NB4 (cell line): ENCODE data around the gene RAD51B.

Experiments used
- DNase-seq: peaks from one replicate; pipeline ENCODE4 v3.0.0; 2010; ENCODE audit warnings: low read depth
- H3K4me3 ChIP-seq: one replicate; pipeline ENCODE4 v1.5.1; 2011; ENCODE audit warnings: mild to moderate bottlenecking, low read depth, low read length, moderate library complexity
- CTCF ChIP-seq: IDR thresholded peaks from one replicate; pipeline ENCODE4 v1.5.1; 2012; ENCODE audit warnings: low read depth, low read length
- MAX ChIP-seq: IDR thresholded peaks from 2 replicates; pipeline ENCODE4 v1.6.1; 2011; ENCODE audit warnings: low read depth, low read length
- MYC ChIP-seq: IDR thresholded peaks from 2 replicates; pipeline ENCODE4 v1.6.1; 2011; ENCODE audit warnings: low read depth, low read length
- POLR2A ChIP-seq: IDR thresholded peaks from 2 replicates; pipeline ENCODE4 v1.6.1; 2011; ENCODE audit warnings: mild to moderate bottlenecking; ENCODE audit not compliant: insufficient read length; ENCODE audit errors: extremely low read depth

RAD51B gene

GRCh38 chr14:68386446-68386845 is 566.9 kb downstream of the RAD51B start:
- no peak for TF ChIP-seq CTCF
- no peak for TF ChIP-seq POLR2A
- TF ChIP-seq MYC, result no peak
- TF ChIP-seq MAX, result no peak
- H3K4me3 ChIP-seq, result no peak overlapping the region
- DNase-seq, result no peak

DNA sequence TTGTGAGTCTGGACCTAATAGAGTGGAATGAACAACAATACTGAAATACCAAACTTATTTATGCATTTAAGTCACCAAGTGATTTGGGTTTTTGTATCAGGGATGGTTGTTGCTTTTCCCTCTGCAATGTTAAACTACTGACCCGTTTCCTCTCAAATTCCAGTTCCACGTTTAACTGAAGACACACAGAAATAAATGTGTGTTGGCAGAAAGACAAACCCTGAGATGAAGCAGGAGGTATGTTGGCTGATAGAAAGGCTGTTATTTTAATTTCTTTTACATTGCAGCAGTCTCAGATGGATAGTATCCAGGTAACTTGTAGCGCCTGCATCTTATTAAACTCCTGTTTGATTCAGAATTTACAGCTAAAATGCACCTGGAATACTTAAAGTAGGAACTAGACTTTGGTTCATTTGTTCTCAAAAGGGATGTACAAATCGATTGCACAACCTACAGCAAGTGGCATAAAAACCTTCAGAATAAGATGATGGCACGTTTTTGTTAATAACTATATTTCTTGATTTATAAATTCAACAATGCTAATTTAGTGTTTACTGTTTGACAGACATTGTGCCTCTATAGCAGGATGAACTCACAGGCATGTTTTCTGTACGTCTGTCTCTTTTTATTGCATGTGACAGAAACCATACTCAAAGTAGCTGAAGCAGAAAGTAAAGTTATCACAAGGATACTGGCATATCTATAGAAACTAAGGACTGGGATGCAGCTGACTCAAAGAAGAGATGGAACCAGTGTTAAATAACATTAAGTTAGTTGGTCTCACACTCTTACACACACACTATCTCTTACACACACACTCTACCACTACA is 567.6 kb downstream of the RAD51B start:
- TF ChIP-seq MYC, result no peak
- no peak for TF ChIP-seq CTCF
- no peak for TF ChIP-seq POLR2A
- TF ChIP-seq MAX, result no peak
- DNase-seq, result no peak
- H3K4me3 ChIP-seq, result no peak overlapping the region

DNA sequence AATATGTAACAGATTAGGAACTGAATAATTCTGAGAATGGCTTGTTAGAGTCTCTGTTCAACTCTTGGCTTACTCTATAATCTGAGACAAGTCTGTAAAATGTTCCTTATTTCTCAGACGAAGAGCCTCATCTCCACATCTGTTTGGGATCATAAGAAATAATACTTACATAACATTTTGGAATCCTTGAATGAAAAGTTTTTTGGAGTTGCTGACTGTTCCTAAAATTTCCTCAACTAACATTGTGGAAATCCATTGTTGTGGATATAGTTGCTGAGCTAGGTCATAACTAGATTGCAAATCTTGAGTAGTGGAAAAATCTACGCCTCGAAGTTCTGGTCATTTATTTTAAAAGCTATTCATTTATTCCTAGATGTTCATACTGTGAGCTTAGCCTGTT is 570.4 kb downstream of the RAD51B start:
- DNase-seq, result no peak
- no peak overlapping the region for H3K4me3 ChIP-seq
- TF ChIP-seq POLR2A (no peak), CTCF (no peak), MAX (no peak), MYC (no peak)

DNA sequence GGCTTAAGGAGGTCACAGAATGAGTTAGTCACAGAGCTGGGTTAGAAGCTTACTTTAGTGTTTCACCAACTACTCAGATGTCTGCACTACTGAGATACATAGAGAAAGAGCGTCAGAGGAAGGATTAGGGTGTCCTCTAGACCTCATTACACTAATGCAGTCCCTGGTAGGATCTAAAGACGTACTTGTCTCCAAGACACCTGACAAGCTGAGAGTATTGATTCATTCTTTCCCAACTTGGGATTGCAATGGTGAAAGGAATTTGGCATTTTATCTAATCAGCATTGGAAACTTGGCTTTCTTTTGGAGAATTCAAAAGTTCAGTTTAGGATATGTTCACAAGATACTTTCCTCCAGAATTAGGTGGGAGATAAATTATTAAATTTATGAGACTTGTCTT is 571.2 kb downstream of the RAD51B start:
- no peak overlapping the region for H3K4me3 ChIP-seq
- no peak for DNase-seq
- TF ChIP-seq MAX (no peak), MYC (no peak), CTCF (no peak)

- no peak for TF ChIP-seq MYC
- DNase-seq, result no peak
- H3K4me3 ChIP-seq, result no peak overlapping the region
These were observed 571.9 kb downstream of the RAD51B start for GRCh38 chr14:68391311-68392014.

DNA sequence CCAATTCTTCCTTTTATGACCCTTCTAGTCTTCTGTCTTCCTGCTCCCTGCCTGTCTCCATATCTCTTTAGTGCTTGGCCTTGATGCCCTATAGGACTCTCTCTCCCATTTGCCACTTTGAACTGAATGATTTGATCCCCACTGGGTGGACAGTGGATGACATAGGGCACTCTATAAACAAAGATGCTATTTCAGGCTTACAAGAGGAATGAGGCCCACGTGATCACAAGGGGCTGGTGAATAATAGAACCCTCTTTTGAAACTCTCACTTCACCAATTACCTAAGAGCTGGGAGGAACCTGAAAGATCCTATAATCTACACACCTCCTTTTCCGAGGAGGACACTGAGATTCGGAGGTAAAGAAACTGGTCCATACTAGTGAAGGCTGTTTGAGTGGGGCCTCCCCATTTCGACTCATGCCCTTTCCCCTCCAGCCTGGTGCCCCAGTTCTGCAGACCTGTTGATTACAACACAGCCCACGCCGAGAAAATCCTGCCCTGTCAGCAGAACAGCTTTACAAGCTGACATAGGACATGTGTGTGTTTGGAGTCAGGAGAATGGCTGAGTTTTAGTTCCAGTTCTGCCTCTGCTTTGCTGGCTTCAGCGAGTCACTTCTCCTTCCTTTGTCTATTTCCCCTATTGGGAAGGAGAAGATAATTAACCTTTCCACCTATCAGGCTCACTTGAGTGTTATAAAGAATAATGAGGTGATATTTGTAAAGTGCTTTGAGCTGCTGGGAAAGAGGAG is 573.0 kb downstream of the RAD51B start:
- no peak overlapping the region for H3K4me3 ChIP-seq
- DNase-seq, result peak; percentile 34
- TF ChIP-seq CTCF (no peak), MAX (no peak), MYC (no peak), POLR2A (no peak)
